ENCODE results near the gene TLN1. TPM values are rescaled to one million over a fixed set of nuclear protein-coding genes. Genes with fewer than 3 reads are reported as not detected.

The TLN1 gene
- total and polyA plus RNA-seq, 10 donors, result 79.9 to 881 (median 469) TPM

DNA sequence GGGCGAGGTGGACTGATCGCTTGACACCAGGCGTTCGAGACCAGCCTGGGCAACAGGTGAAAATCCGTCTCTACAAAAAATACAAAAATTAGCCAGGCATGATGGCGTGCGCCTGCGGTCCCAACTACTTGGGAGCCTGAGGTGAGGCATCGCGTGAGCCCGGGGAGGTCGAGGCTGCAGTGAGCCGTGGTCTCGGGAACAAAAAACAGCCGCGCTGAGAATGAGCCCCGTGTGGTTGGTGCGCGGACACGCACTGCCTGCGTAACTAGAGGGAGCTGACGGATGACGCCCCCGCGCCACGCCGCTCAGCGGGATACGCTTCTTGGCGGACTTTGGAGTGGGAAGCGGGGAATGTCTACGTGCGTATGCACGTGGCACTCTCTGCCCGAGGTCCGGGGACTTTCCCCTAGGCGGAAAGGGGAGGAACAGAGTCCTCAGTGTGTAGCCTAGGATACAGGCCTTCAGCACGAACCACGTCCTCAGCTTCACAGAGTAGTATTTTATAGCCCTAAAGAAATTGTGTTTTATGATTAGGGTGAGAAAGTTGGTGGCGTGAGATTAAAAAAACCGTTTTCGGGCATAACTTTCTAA is 74.4 kb downstream of the TLN1 start, which contains the start of gene RMRP:
TSS of gene RMRP (minus strand) at position 474 of the 591 bp plus-strand sequence.
- 0 to 2% (median 1%) methylated on average over 38 to 42 of the region's 42 CpGs for WGBS, 5 donors

DNA sequence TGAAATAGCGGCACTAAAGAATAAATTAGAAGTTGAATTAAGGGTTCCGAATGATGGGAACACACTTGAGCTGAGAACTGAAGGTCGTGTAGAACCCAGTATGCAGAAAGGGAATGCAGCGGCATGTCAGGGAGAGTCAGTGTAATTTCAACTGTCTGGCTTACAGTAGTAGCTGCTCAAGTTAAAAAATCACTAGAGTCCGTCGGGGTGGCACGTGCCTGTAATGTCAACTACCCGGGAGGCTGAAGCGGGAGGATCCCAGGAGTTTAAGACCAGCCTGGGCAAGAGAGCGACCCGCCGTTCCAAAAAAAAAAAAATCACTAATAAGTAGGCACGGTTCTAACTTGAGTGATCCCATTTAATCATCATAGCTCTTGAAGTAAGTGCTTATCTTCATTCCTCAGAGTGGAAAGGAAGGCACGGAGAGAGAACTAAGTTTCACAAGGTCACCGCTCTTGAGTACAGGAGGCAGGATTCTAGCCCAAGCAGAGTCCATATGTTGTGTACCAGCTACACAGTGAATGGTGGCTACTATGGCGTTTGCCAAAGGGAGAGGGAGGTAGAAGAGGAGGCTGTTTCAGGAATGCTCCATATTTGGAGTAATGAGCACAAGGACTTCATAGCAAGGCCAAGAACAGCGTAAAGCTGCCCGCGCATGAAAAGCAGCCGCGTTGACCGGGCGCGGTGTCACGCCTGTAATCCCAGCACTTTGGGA is 75.0 kb downstream of the TLN1 start:
- no peaks in the 10 kb centered on the region for H3K9me3 ChIP-seq
- no peaks in the 10 kb centered on the region for H3K27me3 ChIP-seq (replicated peaks in 1 of 7)
- H3K4me3 ChIP-seq, result peak overlapping the region; percentile 12 to 93 (median 84)
- TF ChIP-seq POLR2A (IDR thresholded peaks at IDR 0.05), result no peak
- no peak for TF ChIP-seq POLR2AphosphoS5 (IDR thresholded peaks at IDR 0.05)
- H3K36me3 ChIP-seq, result peaks cover 0 to 24% (median 13%) of the 10 kb centered on the region in 6 donors
- H3K4me1 ChIP-seq, result peaks cover 31 to 83% (median 56%) of the 10 kb centered on the region in 6 donors
- peak overlapping the region; percentile 91 to 98 (median 97) for H3K27ac ChIP-seq
- DNase-seq, result no peak
- WGBS, 5 donors, result 30 to 41% (median 34%) methylated on average over 25 of the region's 25 CpGs
- intact Hi-C loops (cut with DNase I; ENCODE audit: low total_unique reads), result loop anchor here (5.0 kb wide), 1 partner anchor 75 kb away; the partner anchor contains the start of genes CREB3 and TLN1

More for the DNA sequence above, 74.4 kb downstream of the TLN1 start, which contains the start of gene RMRP:
- H3K9me3 ChIP-seq, result no peaks in the 10 kb centered on the region
- H3K36me3 ChIP-seq, result peaks cover 0 to 31% (median 13%) of the 10 kb centered on the region in 6 donors
- intact Hi-C loops (cut with DNase I; ENCODE audit: low total_unique reads), result loop anchor here (5.0 kb wide), 1 partner anchor 75 kb away; the partner anchor contains the start of genes CREB3 and TLN1
- DNase-seq, result peak; percentile 96
- peak within 1 kb of the TSS; percentile 91 to 98 (median 97) for H3K27ac ChIP-seq
- TF ChIP-seq POLR2A (IDR thresholded peaks at IDR 0.05) (peak in 1 of 3 donors; percentile 71), POLR2AphosphoS5 (IDR thresholded peaks at IDR 0.05) (peak; percentile 87 to 91 (median 88))
- TF ChIP-seq, protein P1, sequence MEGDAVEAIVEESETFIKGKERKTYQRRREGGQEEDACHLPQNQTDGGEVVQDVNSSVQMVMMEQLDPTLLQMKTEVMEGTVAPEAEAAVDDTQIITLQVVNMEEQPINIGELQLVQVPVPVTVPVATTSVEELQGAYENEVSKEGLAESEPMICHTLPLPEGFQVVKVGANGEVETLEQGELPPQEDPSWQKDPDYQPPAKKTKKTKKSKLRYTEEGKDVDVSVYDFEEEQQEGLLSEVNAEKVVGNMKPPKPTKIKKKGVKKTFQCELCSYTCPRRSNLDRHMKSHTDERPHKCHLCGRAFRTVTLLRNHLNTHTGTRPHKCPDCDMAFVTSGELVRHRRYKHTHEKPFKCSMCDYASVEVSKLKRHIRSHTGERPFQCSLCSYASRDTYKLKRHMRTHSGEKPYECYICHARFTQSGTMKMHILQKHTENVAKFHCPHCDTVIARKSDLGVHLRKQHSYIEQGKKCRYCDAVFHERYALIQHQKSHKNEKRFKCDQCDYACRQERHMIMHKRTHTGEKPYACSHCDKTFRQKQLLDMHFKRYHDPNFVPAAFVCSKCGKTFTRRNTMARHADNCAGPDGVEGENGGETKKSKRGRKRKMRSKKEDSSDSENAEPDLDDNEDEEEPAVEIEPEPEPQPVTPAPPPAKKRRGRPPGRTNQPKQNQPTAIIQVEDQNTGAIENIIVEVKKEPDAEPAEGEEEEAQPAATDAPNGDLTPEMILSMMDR (IDR thresholded peaks at IDR 0.05 in 8 of 11, conservative IDR thresholded peaks at IDR 0.05 in 3 of 11), result peak in 6 of 11 experiments; percentile 30 to 52 (median 36)
- peaks cover 37 to 83% (median 56%) of the 10 kb centered on the region in 6 donors for H3K4me1 ChIP-seq
- peak within 1 kb of the TSS; percentile 78 to 93 (median 87) for H3K4me3 ChIP-seq
- no peaks in the 10 kb centered on the region for H3K27me3 ChIP-seq (replicated peaks in 1 of 7)

GRCh38 chr9:35656348-35656747 is 75.6 kb downstream of the TLN1 start:
- peak overlapping the region in 6 of 8 donors; percentile 91 to 98 (median 94) for H3K27ac ChIP-seq
- H3K9me3 ChIP-seq, result no peaks in the 10 kb centered on the region
- peaks cover 0 to 18% (median 11%) of the 10 kb centered on the region in 6 donors for H3K36me3 ChIP-seq
- H3K4me1 ChIP-seq, result peaks cover 28 to 83% (median 56%) of the 10 kb centered on the region in 6 donors
- 68 to 79% (median 68%) methylated on average over 17 of the region's 17 CpGs for WGBS, 5 donors
- no peak overlapping the region for H3K4me3 ChIP-seq
- TF ChIP-seq POLR2A (IDR thresholded peaks at IDR 0.05) (no peak), POLR2AphosphoS5 (IDR thresholded peaks at IDR 0.05) (no peak)
- TF ChIP-seq, protein P1 (IDR thresholded peaks at IDR 0.05 in 8 of 11, conservative IDR thresholded peaks at IDR 0.05 in 3 of 11), result no peak
- no peaks in the 10 kb centered on the region for H3K27me3 ChIP-seq (replicated peaks in 1 of 7)
- intact Hi-C loops (cut with DNase I; ENCODE audit: low total_unique reads), result loop anchor here (5.0 kb wide), 1 partner anchor 76 kb away; the partner anchor contains the start of genes CREB3 and TLN1
- DNase-seq, result no peak

GRCh38 chr9:35653611-35654010 is 78.4 kb downstream of the TLN1 start:
- H3K4me1 ChIP-seq, result peaks cover 19 to 83% (median 50%) of the 10 kb centered on the region in 6 donors
- no peaks in the 10 kb centered on the region for H3K27me3 ChIP-seq (replicated peaks in 1 of 7)
- peak overlapping the region in 2 of 8 donors; percentile 13 to 95 for H3K27ac ChIP-seq
- intact Hi-C loops (cut with DNase I; ENCODE audit: low total_unique reads), result no loop called here
- H3K9me3 ChIP-seq, result no peaks in the 10 kb centered on the region
- no peak overlapping the region for H3K4me3 ChIP-seq
- no peaks in the 10 kb centered on the region for H3K36me3 ChIP-seq
- 92 to 96% (median 94%) methylated on average over 2 of the region's 2 CpGs for WGBS, 5 donors
- DNase-seq, result no peak
- TF ChIP-seq, protein P1 (IDR thresholded peaks at IDR 0.05 in 8 of 11, conservative IDR thresholded peaks at IDR 0.05 in 3 of 11), result no peak
- TF ChIP-seq POLR2AphosphoS5 (IDR thresholded peaks at IDR 0.05) (no peak), POLR2A (IDR thresholded peaks at IDR 0.05) (no peak)

All from spleen (tissue), 11 donors.